GM19099 (cell line): ENCODE data around the gene TARP.
A peak's percentile ranks its signal among the peaks of the same experiment; 100 is the strongest.

Experiments
- POLR2A ChIP-seq: IDR thresholded peaks from 3 replicates; pipeline ENCODE4 v1.6.1; 2011; ENCODE audit warnings: low read depth; ENCODE audit not compliant: insufficient read length; ENCODE audit errors: extremely low read depth

The TARP gene

GRCh38 chr7:38273286-38273995 is at the start of gene TARP:
TSS of gene TARP (minus strand) at chr7:38273636.
- TF ChIP-seq POLR2A = no peak

- TF ChIP-seq POLR2A = no peak
Measured at GRCh38 chr7:38323156-38323555, 49.7 kb upstream of the TARP start.

- TF ChIP-seq POLR2A = no peak
Measured at GRCh38 chr7:38322461-38322860, 49.0 kb upstream of the TARP start.

GRCh38 chr7:38321967-38322366 is 48.5 kb upstream of the TARP start:
- TF ChIP-seq POLR2A = no peak

GRCh38 chr7:38321515-38321944 is 48.1 kb upstream of the TARP start:
- no peak for TF ChIP-seq POLR2A

- no peak for TF ChIP-seq POLR2A
Measured at GRCh38 chr7:38321050-38321449, 47.6 kb upstream of the TARP start.

GRCh38 chr7:38319873-38320272 is 46.4 kb upstream of the TARP start:
- no peak for TF ChIP-seq POLR2A

- TF ChIP-seq POLR2A = no peak
Measured at GRCh38 chr7:38318803-38319416, 45.5 kb upstream of the TARP start.

- no peak for TF ChIP-seq POLR2A
Measured at GRCh38 chr7:38318241-38318640, 44.8 kb upstream of the TARP start.

- no peak for TF ChIP-seq POLR2A
Measured at GRCh38 chr7:38317515-38317914, 44.1 kb upstream of the TARP start.

- no peak for TF ChIP-seq POLR2A
Measured at GRCh38 chr7:38316733-38317360, 43.4 kb upstream of the TARP start.

GRCh38 chr7:38315410-38315809 is 42.0 kb upstream of the TARP start:
- no peak for TF ChIP-seq POLR2A

- no peak for TF ChIP-seq POLR2A
Measured at GRCh38 chr7:38312821-38313220, 39.4 kb upstream of the TARP start.

- TF ChIP-seq POLR2A = peak; percentile 59
Measured at GRCh38 chr7:38311329-38311937, 38.0 kb upstream of the TARP start.

- no peak for TF ChIP-seq POLR2A
Measured at GRCh38 chr7:38310591-38311101, 37.2 kb upstream of the TARP start.

- TF ChIP-seq POLR2A = no peak
Measured at GRCh38 chr7:38309555-38309954, 36.1 kb upstream of the TARP start.

- TF ChIP-seq POLR2A = no peak
Measured at GRCh38 chr7:38308140-38308539, 34.7 kb upstream of the TARP start.
